Measurements from ENCODE around the gene GPR33.

DNA sequence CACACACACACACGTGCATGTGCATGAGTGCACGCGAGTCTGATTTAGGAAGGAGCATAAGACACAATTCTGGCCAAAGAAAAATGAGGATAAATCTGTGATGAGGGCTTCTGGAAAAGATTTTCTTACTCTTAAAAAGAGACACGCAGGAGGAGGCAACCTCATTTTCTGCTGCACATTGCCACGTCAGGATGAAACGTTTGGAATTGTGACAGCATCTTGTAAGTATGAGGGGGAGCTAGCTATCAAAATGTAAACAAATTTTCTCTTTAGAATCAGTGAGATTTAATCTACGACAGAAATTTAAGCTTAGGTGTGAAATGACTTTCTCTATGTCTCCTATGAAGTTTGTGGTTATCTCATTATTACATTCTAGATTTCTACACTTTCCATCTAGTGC, 42.3 kb upstream of the GPR33 start:
- TF ChIP-seq, protein P1, sequence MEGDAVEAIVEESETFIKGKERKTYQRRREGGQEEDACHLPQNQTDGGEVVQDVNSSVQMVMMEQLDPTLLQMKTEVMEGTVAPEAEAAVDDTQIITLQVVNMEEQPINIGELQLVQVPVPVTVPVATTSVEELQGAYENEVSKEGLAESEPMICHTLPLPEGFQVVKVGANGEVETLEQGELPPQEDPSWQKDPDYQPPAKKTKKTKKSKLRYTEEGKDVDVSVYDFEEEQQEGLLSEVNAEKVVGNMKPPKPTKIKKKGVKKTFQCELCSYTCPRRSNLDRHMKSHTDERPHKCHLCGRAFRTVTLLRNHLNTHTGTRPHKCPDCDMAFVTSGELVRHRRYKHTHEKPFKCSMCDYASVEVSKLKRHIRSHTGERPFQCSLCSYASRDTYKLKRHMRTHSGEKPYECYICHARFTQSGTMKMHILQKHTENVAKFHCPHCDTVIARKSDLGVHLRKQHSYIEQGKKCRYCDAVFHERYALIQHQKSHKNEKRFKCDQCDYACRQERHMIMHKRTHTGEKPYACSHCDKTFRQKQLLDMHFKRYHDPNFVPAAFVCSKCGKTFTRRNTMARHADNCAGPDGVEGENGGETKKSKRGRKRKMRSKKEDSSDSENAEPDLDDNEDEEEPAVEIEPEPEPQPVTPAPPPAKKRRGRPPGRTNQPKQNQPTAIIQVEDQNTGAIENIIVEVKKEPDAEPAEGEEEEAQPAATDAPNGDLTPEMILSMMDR (conservative IDR thresholded peaks at IDR 0.05 in 1 of 2, IDR thresholded peaks at IDR 0.05 in 1 of 2; ENCODE audit: low read depth in 1 of 2, low read length in 2 of 2) = no peak
- no peak for TF ChIP-seq EZH2 (IDR thresholded peaks at IDR 0.05; ENCODE audit: low read length, missing control alignments)

All from fibroblast of lung (primary cell).